Caki2 (cell line): ENCODE data around the gene SPAG9. TPM values are rescaled to one million over a fixed set of nuclear protein-coding genes. Genes with fewer than 3 reads are reported as not detected.

Experiments used
- DNase-seq: peaks from one replicate; pipeline ENCODE4 v3.0.0-alpha.2; 2015; ENCODE audit warnings: low read depth
- in situ Hi-C: cut with HindIII; loops from 2 replicates; pipeline ENCODE4 v1.10.0; 2016; ENCODE audit warnings: low sequenced_read_pairs, low pct_unique_long_range_greater_than_20kb, mixed read lengths
- total RNA-seq: library from RNA; depleted of rRNA; stranded (reverse); fragments of >200 nt; shearing (Covaris generic); gene quantifications from 2 replicates; pipeline ENCODE4 v1.2.3, GENCODE V29; 2014; ENCODE audit warnings: low replicate concordance

Gene SPAG9
- total RNA-seq, 1 experiment from 2014 or later, result 97.9 TPM

GRCh38 chr17:51056813-51057510, 63.7 kb downstream of the SPAG9 start:
- peak; percentile 60 for DNase-seq

GRCh38 chr17:51054748-51055147, 65.9 kb downstream of the SPAG9 start:
- DNase-seq, result no peak
- in situ Hi-C loops, result no loop called here

More at GRCh38 chr17:51056813-51057510, 63.7 kb downstream of the SPAG9 start:
- in situ Hi-C loops, result no loop called here

- DNase-seq, result no peak
- in situ Hi-C loops, result no loop called here
Measured at GRCh38 chr17:51052235-51052634, 68.4 kb downstream of the SPAG9 start.

- in situ Hi-C loops, result no loop called here
- DNase-seq, result no peak
Measured at GRCh38 chr17:51050291-51051033, 70.2 kb downstream of the SPAG9 start.

GRCh38 chr17:51046514-51047384, 73.9 kb downstream of the SPAG9 start:
- in situ Hi-C loops, result no loop called here

GRCh38 chr17:51046046-51046445, 74.6 kb downstream of the SPAG9 start:
- in situ Hi-C loops, result no loop called here

More at GRCh38 chr17:51046514-51047384, 73.9 kb downstream of the SPAG9 start:
- DNase-seq, result peak; percentile 86

GRCh38 chr17:51045621-51046020, 75.0 kb downstream of the SPAG9 start:
- no peak for DNase-seq
- in situ Hi-C loops, result no loop called here

More at GRCh38 chr17:51046046-51046445, 74.6 kb downstream of the SPAG9 start:
- no peak for DNase-seq

GRCh38 chr17:51044976-51045375, 75.7 kb downstream of the SPAG9 start:
- no peak for DNase-seq
- in situ Hi-C loops, result no loop called here

GRCh38 chr17:51036084-51036483, 84.6 kb downstream of the SPAG9 start:
- no peak for DNase-seq
- in situ Hi-C loops, result no loop called here

- in situ Hi-C loops, result no loop called here
- no peak for DNase-seq
Measured at GRCh38 chr17:51035431-51035830, 85.2 kb downstream of the SPAG9 start.

- no peak for DNase-seq
- in situ Hi-C loops, result no loop called here
Measured at GRCh38 chr17:51034800-51035199, 85.9 kb downstream of the SPAG9 start.

- no peak for DNase-seq
- in situ Hi-C loops, result no loop called here
Measured at GRCh38 chr17:51032850-51033249, 87.8 kb downstream of the SPAG9 start.

GRCh38 chr17:51029568-51030463, 90.9 kb downstream of the SPAG9 start:
- in situ Hi-C loops, result no loop called here
- no peak for DNase-seq

- in situ Hi-C loops, result no loop called here
- no peak for DNase-seq
Measured at GRCh38 chr17:51029142-51029541, 91.5 kb downstream of the SPAG9 start.

GRCh38 chr17:51028176-51028863, 92.3 kb downstream of the SPAG9 start:
- DNase-seq, result no peak
- in situ Hi-C loops, result no loop called here

GRCh38 chr17:51018541-51018940, 102.1 kb downstream of the SPAG9 start:
- in situ Hi-C loops, result no loop called here
- DNase-seq, result no peak

GRCh38 chr17:51017270-51017669, 103.4 kb downstream of the SPAG9 start:
- no peak for DNase-seq
- in situ Hi-C loops, result no loop called here
